Hair follicle dermal papilla cell (primary cell): ENCODE measurements around the gene DNASE1L3. TPM values are rescaled to one million over a fixed set of nuclear protein-coding genes. Genes with fewer than 3 reads are reported as not detected.

Experiments
- total RNA-seq: library from RNA; depleted of rRNA; stranded (reverse); fragments of >200 nt; gene quantifications from 2 replicates; pipeline ENCODE4 v1.2.3, GENCODE V29; 2012

The DNASE1L3 gene
- not detected in 2 replicates for total RNA-seq

GRCh38 chr3:58210761-58211460 lies at the start of gene DNASE1L3:
DNASE1L3 (minus strand) TSS chr3:58210972; CDS start chr3:58210906, 66 bp downstream.

GRCh38 chr3:58237238-58237940 lies 26.6 kb upstream of the DNASE1L3 start, which contains the start of gene ABHD6:
ABHD6 (plus strand) TSS chr3:58237792; CDS start chr3:58256587, 18,795 bp downstream.

Other genes with a start within 250 kb of the DNASE1L3 start
- 192 and 256 TPM in 2 replicates for gene FLNB, start 202.6 kb downstream of the DNASE1L3 start, total RNA-seq
- 8.8 and 8.9 TPM in 2 replicates for gene ABHD6, start 26.8 kb upstream of the DNASE1L3 start, total RNA-seq
- 17.0 and 17.4 TPM in 2 replicates for gene RPP14, start 95.3 kb upstream of the DNASE1L3 start, total RNA-seq
- 9.7 and 10.0 TPM in 2 replicates for gene HTD2, start 95.5 kb upstream of the DNASE1L3 start, total RNA-seq
- 129 and 166 TPM in 2 replicates for gene PXK, start 121.9 kb upstream of the DNASE1L3 start, total RNA-seq
- 65.8 and 74.2 TPM in 2 replicates for gene PDHB, start 222.9 kb upstream of the DNASE1L3 start, total RNA-seq